Measurements from ENCODE around the gene LAMC2. TPM values are rescaled to one million over a fixed set of nuclear protein-coding genes. Genes with fewer than 3 reads are reported as not detected.

The LAMC2 gene
- total RNA-seq, 1 donor from 2014 or later = 0.36 TPM

DNA sequence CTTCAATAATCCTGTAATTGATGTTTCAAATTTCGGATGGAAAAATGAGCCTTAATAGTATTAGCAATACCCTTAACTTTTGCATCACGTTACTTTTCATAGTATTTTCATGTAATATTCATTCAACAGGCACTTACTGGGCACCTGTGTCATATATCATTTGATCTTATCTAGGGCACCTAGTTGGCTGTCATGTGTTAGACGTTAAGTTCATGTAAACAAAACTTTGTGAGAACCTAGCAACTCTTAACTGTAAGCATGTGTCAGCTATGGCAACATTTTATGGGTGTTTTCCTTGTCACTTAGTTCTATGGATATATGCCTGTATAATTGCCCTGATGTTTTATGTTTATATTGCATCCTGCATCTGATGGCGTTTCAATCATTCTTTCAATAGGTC lies 777 bp downstream of the LAMC2 start:
- Histone ChIP-seq H3K4me1 (no peaks in the 10 kb centered on the region), H4K20me1 (ENCODE audit: low read depth) (no peaks in the 10 kb centered on the region), H3K9me3 (ENCODE audit: low read depth) (no peaks in the 10 kb centered on the region), H3K4me3 (peak overlapping the region; percentile 59), H3K79me2 (ENCODE audit: low read depth) (no peaks in the 10 kb centered on the region), H3K4me2 (peak overlapping the region; percentile 82), H3K27ac (no peak overlapping the region), H3K36me3 (no peaks in the 10 kb centered on the region), H3K27me3 (peaks cover 42% of the 10 kb centered on the region), H3K9ac (no peak overlapping the region), H3F3A (ENCODE audit: low read depth) (no peaks in the 10 kb centered on the region), H2AFZ (replicated peaks) (peak overlapping the region; percentile 99)
- H3K36me3 Mint-ChIP-seq = no peaks in the 10 kb centered on the region
- no peak overlapping the region for H3K27ac Mint-ChIP-seq
- H3K27me3 Mint-ChIP-seq (ENCODE audit: insufficient read depth, low read depth) = peaks cover 7% of the 10 kb centered on the region
- H3K9me3 Mint-ChIP-seq = no peaks in the 10 kb centered on the region
- TF ChIP-seq EZH2phosphoT487 (IDR thresholded peaks at IDR 0.05) = no peak
- no peak for TF ChIP-seq EZH2 (IDR thresholded peaks at IDR 0.05)
- TF ChIP-seq, protein P1, sequence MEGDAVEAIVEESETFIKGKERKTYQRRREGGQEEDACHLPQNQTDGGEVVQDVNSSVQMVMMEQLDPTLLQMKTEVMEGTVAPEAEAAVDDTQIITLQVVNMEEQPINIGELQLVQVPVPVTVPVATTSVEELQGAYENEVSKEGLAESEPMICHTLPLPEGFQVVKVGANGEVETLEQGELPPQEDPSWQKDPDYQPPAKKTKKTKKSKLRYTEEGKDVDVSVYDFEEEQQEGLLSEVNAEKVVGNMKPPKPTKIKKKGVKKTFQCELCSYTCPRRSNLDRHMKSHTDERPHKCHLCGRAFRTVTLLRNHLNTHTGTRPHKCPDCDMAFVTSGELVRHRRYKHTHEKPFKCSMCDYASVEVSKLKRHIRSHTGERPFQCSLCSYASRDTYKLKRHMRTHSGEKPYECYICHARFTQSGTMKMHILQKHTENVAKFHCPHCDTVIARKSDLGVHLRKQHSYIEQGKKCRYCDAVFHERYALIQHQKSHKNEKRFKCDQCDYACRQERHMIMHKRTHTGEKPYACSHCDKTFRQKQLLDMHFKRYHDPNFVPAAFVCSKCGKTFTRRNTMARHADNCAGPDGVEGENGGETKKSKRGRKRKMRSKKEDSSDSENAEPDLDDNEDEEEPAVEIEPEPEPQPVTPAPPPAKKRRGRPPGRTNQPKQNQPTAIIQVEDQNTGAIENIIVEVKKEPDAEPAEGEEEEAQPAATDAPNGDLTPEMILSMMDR (IDR thresholded peaks at IDR 0.05) = no peak
- no peak for DNase-seq (ENCODE audit: low spot score)
- peak overlapping the region; percentile 80 for H3K4me3 Mint-ChIP-seq
- H3K4me1 Mint-ChIP-seq = peaks cover 6% of the 10 kb centered on the region

DNA sequence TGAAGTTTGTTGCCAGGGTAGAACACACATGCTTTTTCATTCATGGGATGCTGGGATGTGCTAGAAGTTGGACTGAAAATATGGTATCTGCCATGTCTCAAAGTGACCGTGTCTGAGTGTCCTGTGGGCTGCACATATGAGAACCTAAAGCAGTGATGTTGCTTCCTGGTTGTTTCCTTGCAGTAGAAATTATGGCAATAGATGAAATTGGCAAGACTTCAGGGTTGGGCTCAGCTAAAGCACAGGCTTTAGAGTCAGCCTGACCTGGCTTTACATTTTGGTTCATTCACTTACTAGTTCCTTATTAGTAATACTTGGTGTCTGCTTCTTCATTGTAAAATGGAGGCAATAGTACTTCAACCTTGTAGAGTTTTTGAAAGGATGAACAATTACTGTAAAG lies 2.2 kb downstream of the LAMC2 start:
- Histone ChIP-seq H4K20me1 (ENCODE audit: low read depth) (no peaks in the 10 kb centered on the region), H3K9ac (no peak overlapping the region), H3K79me2 (ENCODE audit: low read depth) (no peaks in the 10 kb centered on the region), H3K4me2 (no peak overlapping the region), H3K4me1 (no peaks in the 10 kb centered on the region), H3F3A (ENCODE audit: low read depth) (no peaks in the 10 kb centered on the region), H3K36me3 (no peaks in the 10 kb centered on the region), H3K9me3 (ENCODE audit: low read depth) (no peaks in the 10 kb centered on the region), H3K27ac (no peak overlapping the region), H3K27me3 (peaks cover 42% of the 10 kb centered on the region), H2AFZ (replicated peaks) (no peak overlapping the region), H3K4me3 (no peak overlapping the region)
- Mint-ChIP-seq H3K27me3 (ENCODE audit: insufficient read depth, low read depth) (peaks cover 7% of the 10 kb centered on the region), H3K36me3 (no peaks in the 10 kb centered on the region), H3K4me1 (peaks cover 6% of the 10 kb centered on the region), H3K27ac (no peak overlapping the region), H3K9me3 (no peaks in the 10 kb centered on the region), H3K4me3 (no peak overlapping the region)
- TF ChIP-seq EZH2 (IDR thresholded peaks at IDR 0.05) (no peak), EZH2phosphoT487 (IDR thresholded peaks at IDR 0.05) (no peak)
- TF ChIP-seq, protein P1 (IDR thresholded peaks at IDR 0.05) = no peak
- DNase-seq (ENCODE audit: low spot score) = no peak

DNA sequence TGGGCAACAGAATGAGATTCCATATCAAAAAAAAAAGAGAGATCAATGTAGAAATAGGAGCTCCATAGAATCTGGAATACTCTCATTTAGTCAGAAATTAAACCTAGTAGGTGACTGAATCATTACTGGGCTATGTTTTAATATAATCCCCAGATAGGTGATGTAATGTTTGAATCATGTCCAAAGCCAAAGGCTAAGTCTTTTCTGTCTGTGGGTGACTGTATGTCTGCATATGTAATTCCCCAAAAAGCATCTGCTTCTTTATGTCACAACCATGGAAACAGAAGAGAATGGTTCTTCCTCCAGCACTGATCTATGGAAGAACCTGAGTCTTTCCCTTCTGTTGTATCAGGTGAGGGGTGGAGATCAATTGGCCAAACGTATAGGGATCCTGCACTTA lies 5.8 kb downstream of the LAMC2 start:
- no peak for DNase-seq (ENCODE audit: low spot score)
- Mint-ChIP-seq H3K4me1 (peaks cover 2% of the 10 kb centered on the region), H3K27me3 (ENCODE audit: insufficient read depth, low read depth) (no peaks in the 10 kb centered on the region), H3K9me3 (peaks cover 2% of the 10 kb centered on the region), H3K27ac (no peak overlapping the region), H3K4me3 (no peak overlapping the region), H3K36me3 (no peaks in the 10 kb centered on the region)
- H3K9ac ChIP-seq = no peak overlapping the region
- no peaks in the 10 kb centered on the region for H3K36me3 ChIP-seq
- peaks cover 5% of the 10 kb centered on the region for H3K4me1 ChIP-seq
- peaks cover 14% of the 10 kb centered on the region for H3K27me3 ChIP-seq
- H3F3A ChIP-seq (ENCODE audit: low read depth) = no peaks in the 10 kb centered on the region
- H3K9me3 ChIP-seq (ENCODE audit: low read depth) = no peaks in the 10 kb centered on the region
- no peak overlapping the region for H3K4me3 ChIP-seq
- no peak overlapping the region for H2AFZ ChIP-seq (replicated peaks)
- TF ChIP-seq EZH2 (IDR thresholded peaks at IDR 0.05) = no peak
- no peak for TF ChIP-seq EZH2phosphoT487 (IDR thresholded peaks at IDR 0.05)
- TF ChIP-seq, protein P1 (IDR thresholded peaks at IDR 0.05) = no peak
- H3K27ac ChIP-seq = no peak overlapping the region
- no peaks in the 10 kb centered on the region for H4K20me1 ChIP-seq (ENCODE audit: low read depth)
- no peaks in the 10 kb centered on the region for H3K79me2 ChIP-seq (ENCODE audit: low read depth)
- H3K4me2 ChIP-seq = no peak overlapping the region

Data from neural progenitor cell (in vitro differentiated cells).